Activated T-cell treated with anti-CD3 and anti-CD28 coated beads, Interleukin-2, amount 50 U/mL, for 4 hours (primary cell): Measurements from ENCODE around the gene ZMAT3. TPM values are rescaled to one million over a fixed set of nuclear protein-coding genes. Genes with fewer than 3 reads are reported as not detected.
"Not testable (repeated sequence)": the region's sequence is repeated elsewhere in the genome, so short reads cannot be mapped to it uniquely, and the experiment has no call there.

Experiments used
- ATAC-seq, 2 donors: fragments of 200-7000 bp; cut with Tn5 transposase; one replicate each; pipeline ENCODE4 v1.10.0; 2021
- DNase-seq: peaks from one replicate; pipeline ENCODE4 v3.0.0-alpha.2; 2020
- H3K27me3 Mint-ChIP-seq: one replicate; pipeline ENCODE4 v1.8.0; 2021; ENCODE audit warnings: low read depth, mixed read lengths
- H3K36me3 Mint-ChIP-seq: one replicate; pipeline ENCODE4 v1.8.0; 2022; ENCODE audit warnings: mixed read lengths; ENCODE audit not compliant: insufficient read depth
- H3K4me1 Mint-ChIP-seq: one replicate; pipeline ENCODE4 v1.8.0; 2021; ENCODE audit warnings: low read depth, mixed read lengths
- H3K4me3 Mint-ChIP-seq: one replicate; pipeline ENCODE4 v1.8.0; 2021; ENCODE audit warnings: mild to moderate bottlenecking, moderate library complexity, mixed read lengths
- H3K9me3 Mint-ChIP-seq: one replicate; pipeline ENCODE4 v1.8.0; 2021; ENCODE audit warnings: mixed read lengths
- total RNA-seq, 3 donors: library from RNA; stranded (reverse); gene quantifications; one replicate each; pipeline ENCODE4 v1.2.1, GENCODE V29; 2021

Gene ZMAT3
- total RNA-seq, 3 donors from 2014 or later = 9.3 to 13.5 (median 9.7) TPM

DNA sequence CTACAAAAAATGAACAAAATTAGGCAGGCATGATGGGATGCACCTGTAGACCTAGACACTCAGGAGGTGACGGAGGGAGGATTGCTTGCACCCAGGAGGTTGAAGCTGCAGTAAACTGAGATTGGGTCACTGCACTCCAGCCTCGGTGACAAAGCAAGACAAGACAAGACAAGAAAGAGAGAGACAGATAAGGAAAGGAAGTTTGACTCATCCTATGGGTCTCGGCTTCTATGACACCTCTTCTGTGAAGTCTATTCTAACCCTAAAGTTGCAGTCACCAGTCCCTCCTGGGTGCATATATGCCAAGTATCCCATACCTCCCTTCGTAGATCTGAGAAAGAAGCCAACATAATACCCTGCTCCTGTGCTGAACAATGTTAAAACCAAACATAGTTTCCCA, 7.9 kb upstream of the ZMAT3 start:
- no peak for ATAC-seq
- H3K4me3 Mint-ChIP-seq = no peak overlapping the region
- H3K4me1 Mint-ChIP-seq = peaks cover 18% of the 10 kb centered on the region
- DNase-seq = no peak
- no peaks in the 10 kb centered on the region for H3K27me3 Mint-ChIP-seq
- H3K9me3 Mint-ChIP-seq = no peaks in the 10 kb centered on the region
- H3K36me3 Mint-ChIP-seq = no peaks in the 10 kb centered on the region

DNA sequence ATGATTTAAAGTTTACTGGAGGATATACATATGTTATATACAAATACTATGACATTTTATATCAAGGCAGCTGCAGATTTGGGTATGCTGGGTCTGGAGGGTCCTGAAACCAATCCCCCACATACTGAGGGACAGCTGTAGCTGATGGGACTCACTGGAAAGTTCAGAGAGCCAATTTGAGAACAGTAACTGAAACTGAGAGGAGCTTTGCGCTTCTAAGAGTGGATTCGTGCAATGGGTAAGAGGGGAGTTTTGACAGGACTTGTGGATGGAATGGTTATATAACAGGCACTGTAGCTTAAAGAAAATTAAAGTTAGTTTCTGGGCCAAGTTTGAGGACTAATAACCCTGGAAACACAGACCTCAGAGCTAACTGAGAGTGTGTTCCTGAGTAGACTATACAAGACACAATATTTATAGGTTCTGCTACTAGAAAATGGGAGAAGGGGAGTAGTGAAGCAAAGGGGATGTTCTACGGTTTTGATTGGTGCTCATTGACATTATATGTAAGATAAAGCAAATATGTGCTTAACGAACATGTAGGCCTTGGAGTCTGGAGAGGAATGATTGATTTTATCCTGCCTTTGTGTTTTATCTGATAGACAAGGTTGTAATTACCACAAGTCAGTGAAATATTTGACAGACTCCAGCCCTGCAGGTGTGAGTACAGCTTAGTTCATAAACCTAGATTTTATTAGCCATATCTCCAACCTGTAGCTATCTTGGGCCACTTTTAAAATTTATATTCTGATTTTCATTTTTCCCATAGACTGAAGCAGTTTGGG, 4.8 kb upstream of the ZMAT3 start:
- H3K4me3 Mint-ChIP-seq = no peak overlapping the region
- ATAC-seq = no peak

DNA sequence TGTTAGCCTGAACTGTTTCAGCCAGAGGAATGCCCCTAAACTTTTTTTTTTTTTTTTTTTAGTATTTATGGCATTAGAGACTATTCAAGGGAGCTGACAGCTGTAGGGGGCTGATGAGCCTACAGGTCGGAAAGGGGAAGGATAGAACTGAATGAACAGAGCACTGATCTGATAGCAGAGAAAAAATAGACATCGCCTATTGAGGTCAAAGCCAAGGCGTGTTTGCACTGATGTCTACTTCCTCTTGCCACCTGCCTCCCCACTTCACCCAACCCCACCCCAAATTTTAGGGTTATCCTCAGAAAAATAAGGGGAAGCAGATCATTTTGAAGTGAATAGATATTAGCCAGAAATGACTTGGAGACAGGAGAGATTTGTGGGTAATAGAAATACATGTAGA, 3.0 kb upstream of the ZMAT3 start:
- no peak for ATAC-seq
- DNase-seq = no peak
- Mint-ChIP-seq H3K4me3 (no peak overlapping the region), H3K4me1 (peaks cover 37% of the 10 kb centered on the region), H3K9me3 (no peaks in the 10 kb centered on the region), H3K27me3 (no peaks in the 10 kb centered on the region), H3K36me3 (no peaks in the 10 kb centered on the region)

More for the DNA sequence above, 4.8 kb upstream of the ZMAT3 start:
- H3K36me3 Mint-ChIP-seq = no peaks in the 10 kb centered on the region
- no peak for DNase-seq
- H3K9me3 Mint-ChIP-seq = no peaks in the 10 kb centered on the region
- H3K27me3 Mint-ChIP-seq = no peaks in the 10 kb centered on the region
- peaks cover 25% of the 10 kb centered on the region for H3K4me1 Mint-ChIP-seq

DNA sequence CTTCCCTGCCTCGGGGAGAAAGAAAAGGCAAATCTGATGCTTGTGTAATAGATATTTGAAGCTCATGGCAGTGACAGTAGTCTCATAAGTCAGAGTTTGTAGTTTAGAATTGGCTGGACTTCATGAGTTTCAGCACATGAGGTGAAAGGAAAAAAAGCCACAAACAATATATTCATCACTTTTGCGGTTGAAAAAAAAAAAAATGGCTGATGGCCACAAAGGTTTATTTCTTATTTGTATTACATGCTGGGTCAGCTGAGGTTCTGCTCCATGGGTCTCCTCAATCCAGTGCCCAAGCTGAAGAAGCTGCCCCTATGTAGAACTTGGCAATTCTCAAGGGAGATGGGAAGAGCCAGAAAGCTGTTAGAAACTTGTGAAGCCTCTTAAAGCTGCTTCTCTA, 2.2 kb upstream of the ZMAT3 start:
- no peak for DNase-seq
- peaks cover 44% of the 10 kb centered on the region for H3K4me1 Mint-ChIP-seq
- H3K4me3 Mint-ChIP-seq = no peak overlapping the region
- no peak for ATAC-seq
- no peaks in the 10 kb centered on the region for H3K9me3 Mint-ChIP-seq
- H3K27me3 Mint-ChIP-seq = no peaks in the 10 kb centered on the region
- H3K36me3 Mint-ChIP-seq = no peaks in the 10 kb centered on the region

DNA sequence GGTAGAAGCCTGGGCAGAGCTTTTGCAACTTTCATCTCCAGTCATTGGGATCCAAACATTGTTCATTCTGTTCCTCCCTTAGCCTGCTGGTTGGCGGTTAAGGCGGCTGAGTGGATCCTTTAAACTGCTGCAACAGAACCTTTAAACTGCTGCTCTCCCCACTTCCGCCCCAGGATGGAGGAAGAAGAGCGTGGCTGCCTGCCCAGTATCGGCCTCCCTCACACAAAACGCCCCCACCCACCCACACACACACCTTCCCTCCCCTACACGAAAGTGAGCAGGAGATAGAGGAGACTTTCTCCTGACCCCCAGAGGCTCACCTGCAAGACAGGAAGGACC, 460 bp upstream of the ZMAT3 start:
- DNase-seq (peak; percentile 47), ATAC-seq (peak; percentile 50 to 57)
- Mint-ChIP-seq H3K27me3 (no peaks in the 10 kb centered on the region), H3K4me3 (peak overlapping the region; percentile 93), H3K4me1 (peaks cover 49% of the 10 kb centered on the region), H3K36me3 (peaks cover 4% of the 10 kb centered on the region), H3K9me3 (no peaks in the 10 kb centered on the region)

DNA sequence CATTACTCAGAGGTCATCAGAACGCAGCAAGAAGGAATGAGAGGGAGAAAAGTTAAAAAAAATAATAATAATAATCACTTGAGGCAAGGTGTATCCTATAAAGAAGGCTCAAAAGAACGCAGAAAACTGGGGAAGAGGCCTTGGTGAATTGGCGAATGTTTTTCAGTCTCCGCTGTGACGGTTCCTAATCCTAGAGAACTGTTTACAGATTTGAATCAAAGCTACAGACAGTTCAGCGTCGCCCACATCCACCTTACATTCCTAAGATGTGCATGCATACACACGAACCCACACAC, 634 bp downstream of the ZMAT3 start:
- ATAC-seq (no peak), DNase-seq (no peak)
- Mint-ChIP-seq H3K4me3 (peak overlapping the region; percentile 93), H3K4me1 (peaks cover 49% of the 10 kb centered on the region), H3K9me3 (no peaks in the 10 kb centered on the region), H3K27me3 (no peaks in the 10 kb centered on the region), H3K36me3 (peaks cover 14% of the 10 kb centered on the region)

DNA sequence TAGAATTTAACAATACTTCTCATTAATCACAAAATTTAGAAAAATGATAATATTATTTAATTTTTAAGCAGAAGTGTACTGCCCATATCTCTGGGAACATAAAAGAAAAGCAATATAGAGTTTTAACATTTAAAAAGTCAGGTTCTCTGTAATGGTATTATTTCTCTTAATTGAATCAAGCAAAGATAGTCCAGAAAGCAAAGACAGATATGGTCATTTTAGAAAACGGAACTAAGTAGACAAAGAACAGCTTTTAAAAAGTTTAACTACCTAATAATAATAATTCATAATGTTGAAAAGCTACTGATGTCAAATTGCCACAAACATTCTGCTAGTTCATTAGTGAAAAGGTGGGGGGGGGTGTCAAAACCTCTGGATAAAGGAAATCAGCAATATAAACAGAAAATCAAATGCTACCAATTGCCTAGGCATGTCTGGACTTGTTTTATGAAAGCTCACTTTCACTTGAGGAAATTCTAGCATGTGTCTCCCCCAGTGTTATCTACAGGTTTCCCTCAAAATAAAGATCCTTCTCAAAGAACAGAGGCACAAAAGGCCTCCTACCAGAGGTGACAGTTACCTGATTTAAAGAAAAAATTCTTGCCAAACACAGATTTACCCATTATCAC, 1.7 kb downstream of the ZMAT3 start:
- DNase-seq = no peak
- no peak for ATAC-seq
- H3K9me3 Mint-ChIP-seq = no peaks in the 10 kb centered on the region
- peaks cover 16% of the 10 kb centered on the region for H3K36me3 Mint-ChIP-seq
- no peak overlapping the region for H3K4me3 Mint-ChIP-seq
- H3K27me3 Mint-ChIP-seq = no peaks in the 10 kb centered on the region
- peaks cover 44% of the 10 kb centered on the region for H3K4me1 Mint-ChIP-seq

DNA sequence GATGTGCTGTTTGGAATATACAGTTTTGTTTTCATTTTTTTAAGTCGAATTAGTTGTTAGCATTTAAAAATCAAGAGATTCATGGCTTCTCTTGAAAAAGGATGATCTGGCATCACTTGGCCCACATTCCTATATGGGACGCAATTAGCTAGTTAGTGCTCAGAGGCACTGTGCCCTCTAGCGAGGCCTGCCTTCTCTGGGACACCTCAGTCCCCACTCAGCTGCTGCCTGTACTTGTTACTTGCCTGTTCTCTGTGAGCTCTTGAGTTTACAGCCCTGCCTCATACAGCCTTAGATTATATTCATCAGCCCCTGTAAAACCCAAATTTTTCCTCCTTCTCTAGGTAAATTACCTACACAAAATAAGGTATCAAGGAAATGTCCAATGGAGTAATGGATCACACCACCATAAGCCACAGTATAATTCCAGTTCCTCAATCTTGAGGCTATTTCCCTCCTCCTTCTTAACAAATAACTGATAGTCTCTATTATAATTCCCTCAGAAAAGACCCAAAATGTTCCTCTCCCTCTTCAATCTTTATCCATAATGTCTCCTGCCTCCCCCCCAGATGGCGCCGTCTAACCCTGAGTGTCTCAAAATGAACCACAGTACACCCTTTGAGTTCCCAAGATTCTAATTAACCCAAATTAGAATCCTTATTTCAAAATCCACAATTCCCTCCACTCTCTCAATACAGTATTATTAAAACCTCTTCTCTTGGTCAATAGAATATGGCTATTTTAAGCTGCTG, 2.7 kb downstream of the ZMAT3 start:
- no peak overlapping the region for H3K4me3 Mint-ChIP-seq
- no peaks in the 10 kb centered on the region for H3K9me3 Mint-ChIP-seq
- no peaks in the 10 kb centered on the region for H3K27me3 Mint-ChIP-seq
- peaks cover 38% of the 10 kb centered on the region for H3K4me1 Mint-ChIP-seq
- peak; percentile 10 for DNase-seq
- ATAC-seq = no peak
- peaks cover 20% of the 10 kb centered on the region for H3K36me3 Mint-ChIP-seq

DNA sequence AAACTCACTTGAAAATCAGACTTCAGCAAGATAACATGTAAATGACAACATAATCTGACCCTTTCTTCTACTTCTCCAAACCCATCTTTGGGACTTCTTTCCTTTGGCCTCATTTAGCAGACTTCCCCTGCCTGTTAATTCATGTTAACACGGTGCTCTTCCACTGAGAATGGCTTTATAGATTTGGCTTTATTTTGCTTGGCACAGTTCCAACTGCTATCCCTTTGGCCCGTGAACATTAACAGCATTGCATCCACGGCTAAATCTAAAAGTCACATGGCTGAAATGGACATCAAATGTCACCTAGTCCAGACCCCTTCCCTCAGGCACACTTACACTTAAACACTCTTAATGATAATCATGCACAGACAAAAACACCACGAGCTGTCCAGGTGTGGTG, 3.8 kb downstream of the ZMAT3 start:
- H3K36me3 Mint-ChIP-seq = peaks cover 24% of the 10 kb centered on the region
- no peaks in the 10 kb centered on the region for H3K9me3 Mint-ChIP-seq
- H3K4me3 Mint-ChIP-seq = no peak overlapping the region

DNA sequence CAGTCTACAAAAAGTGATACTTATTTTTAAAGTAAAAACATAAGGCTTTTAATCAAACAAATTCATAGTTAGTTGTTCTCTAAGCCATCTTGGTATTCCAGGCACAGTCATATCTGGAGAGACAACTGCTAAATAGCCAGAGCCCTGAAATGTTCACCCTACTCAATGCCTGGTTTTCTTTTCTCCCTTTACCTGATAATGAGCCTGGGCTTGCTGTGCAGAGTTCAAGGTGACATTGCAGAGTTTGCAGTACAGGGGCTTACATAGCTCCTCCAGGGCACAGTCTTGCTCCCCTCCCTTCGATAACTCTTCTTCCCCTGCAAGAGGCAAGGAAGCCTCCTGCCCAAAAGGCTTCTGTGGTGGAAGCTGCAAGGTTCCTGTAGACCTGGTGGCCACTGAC, 4.3 kb downstream of the ZMAT3 start:
- DNase-seq (no peak), ATAC-seq (no peak)
- Mint-ChIP-seq H3K4me1 (peaks cover 37% of the 10 kb centered on the region), H3K4me3 (no peak overlapping the region), H3K9me3 (no peaks in the 10 kb centered on the region), H3K27me3 (no peaks in the 10 kb centered on the region), H3K36me3 (peaks cover 27% of the 10 kb centered on the region)

More for the DNA sequence above, 3.8 kb downstream of the ZMAT3 start:
- Mint-ChIP-seq H3K27me3 (no peaks in the 10 kb centered on the region), H3K4me1 (peaks cover 32% of the 10 kb centered on the region)
- no peak for ATAC-seq
- no peak for DNase-seq

DNA sequence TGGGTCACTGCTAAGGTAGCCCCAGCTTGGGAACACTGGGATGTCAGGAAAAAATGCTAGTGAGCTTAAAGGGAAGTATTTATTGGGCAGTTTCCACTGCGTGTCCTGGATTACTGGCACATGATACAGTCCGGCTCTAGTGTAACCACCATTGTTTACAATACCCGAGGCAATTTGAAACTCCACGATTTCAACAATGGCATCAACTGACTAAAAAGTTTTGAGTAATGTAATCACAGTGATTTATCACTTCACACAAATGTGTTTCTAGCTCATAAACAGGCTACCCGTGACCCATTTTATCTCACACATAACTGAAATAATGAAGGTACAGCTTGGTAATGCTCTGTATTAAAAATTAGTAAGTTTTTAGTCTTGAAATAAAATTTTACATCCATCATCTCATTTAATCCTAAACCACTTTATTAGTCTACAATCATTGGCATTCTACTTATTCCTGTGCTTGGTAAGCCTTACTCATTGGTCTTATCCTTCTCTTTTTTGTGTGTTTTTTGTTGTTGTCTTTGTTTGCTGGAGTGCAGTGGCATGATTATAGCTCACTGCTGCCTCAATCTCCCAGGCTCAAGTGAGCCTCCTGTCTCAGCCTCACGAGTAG, 7.6 kb downstream of the ZMAT3 start:
- H3K27me3 Mint-ChIP-seq = no peaks in the 10 kb centered on the region
- DNase-seq (no peak), ATAC-seq (no peak)
- H3K4me3 Mint-ChIP-seq = no peak overlapping the region
- peaks cover 37% of the 10 kb centered on the region for H3K36me3 Mint-ChIP-seq
- peaks cover 28% of the 10 kb centered on the region for H3K4me1 Mint-ChIP-seq
- H3K9me3 Mint-ChIP-seq = no peaks in the 10 kb centered on the region

DNA sequence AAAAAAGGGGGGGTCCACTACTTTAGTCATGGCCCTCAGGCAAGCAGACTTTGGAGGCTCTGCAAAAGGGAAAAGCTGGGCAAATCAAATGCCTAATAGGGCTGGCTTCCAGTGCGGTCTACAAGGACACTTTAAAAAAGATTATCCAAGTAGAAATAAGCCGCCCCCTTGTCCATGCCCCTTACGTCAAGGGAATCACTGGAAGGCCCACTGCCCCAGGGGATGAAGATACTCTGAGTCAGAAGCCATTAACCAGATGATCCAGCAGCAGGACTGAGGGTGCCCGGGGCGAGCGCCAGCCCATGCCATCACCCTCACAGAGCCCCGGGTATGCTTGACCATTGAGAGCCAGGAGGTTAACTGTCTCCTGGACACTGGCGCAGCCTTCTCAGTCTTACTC, 15.3 kb downstream of the ZMAT3 start:
- Mint-ChIP-seq H3K4me3 (no peak overlapping the region), H3K9me3 (no peaks in the 10 kb centered on the region), H3K4me1 (peaks cover 6% of the 10 kb centered on the region), H3K27me3 (no peaks in the 10 kb centered on the region), H3K36me3 (peaks cover 20% of the 10 kb centered on the region)
- DNase-seq (no peak), ATAC-seq (no peak)

DNA sequence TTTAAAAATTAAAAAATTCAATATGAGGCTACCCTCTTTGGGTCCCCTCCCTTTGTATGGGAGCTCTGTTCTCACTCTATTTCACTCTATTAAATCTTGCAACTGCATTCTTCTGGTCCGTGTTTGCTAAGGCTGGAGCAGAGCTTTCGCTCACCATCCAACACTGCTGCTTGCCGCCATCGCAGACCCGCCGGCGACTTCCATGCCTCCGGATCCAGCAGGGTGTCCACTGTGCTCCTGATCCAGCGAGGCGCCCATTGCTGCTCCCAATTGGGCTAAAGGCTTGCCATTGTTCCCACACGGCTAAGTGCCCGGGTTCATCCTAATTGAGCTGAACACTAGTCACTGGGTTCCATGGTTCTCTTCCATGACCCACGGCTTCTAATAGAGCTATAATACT, 17.0 kb downstream of the ZMAT3 start:
- H3K9me3 Mint-ChIP-seq, H3K4me1 Mint-ChIP-seq, H3K27me3 Mint-ChIP-seq, ATAC-seq, H3K4me3 Mint-ChIP-seq, DNase-seq: not testable (repeated sequence)
- peaks cover 19% of the 10 kb centered on the region for H3K36me3 Mint-ChIP-seq

DNA sequence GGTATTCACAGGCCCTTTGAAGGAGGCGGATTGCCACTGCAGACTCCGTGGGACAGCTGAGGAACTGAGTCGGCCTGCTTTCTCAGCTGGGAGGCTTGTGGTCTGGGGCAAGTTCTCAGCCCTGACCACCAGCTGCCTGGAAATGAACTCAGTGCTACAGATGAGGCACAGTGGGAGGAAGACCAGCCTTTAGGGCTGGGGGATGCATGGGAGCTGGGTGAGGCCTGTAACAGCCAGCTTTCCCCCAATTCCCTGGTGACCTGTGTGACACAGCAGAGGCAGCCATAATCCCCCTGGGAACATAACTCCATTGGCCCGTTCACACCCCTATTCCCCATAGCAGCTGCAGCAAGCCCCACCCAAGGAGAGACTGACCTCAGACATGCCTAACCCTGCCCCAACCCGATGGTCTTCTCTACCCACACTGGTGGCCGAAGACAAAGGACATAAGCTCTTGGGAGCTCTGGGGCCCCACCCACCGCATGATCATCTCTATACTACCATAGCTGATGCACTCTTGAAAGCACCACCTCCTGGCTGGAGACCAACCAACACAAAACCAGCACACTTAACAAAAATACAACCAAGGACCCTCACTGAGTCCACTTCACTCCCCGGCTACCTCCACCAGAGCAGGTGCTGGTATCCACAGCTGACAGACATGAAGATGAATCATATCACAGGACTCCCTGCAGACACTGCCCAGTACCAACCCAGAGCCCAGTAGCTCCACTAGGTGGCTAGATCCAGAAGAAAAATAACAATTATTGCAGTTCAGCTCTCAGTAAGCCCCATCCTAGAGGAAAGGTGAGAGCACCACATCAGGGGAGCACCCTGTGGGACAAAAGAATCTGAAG, 24.9 kb downstream of the ZMAT3 start:
- H3K4me3 Mint-ChIP-seq = no peak overlapping the region
- no peaks in the 10 kb centered on the region for H3K9me3 Mint-ChIP-seq
- peaks cover 33% of the 10 kb centered on the region for H3K36me3 Mint-ChIP-seq
- DNase-seq (no peak), ATAC-seq (no peak)
- H3K27me3 Mint-ChIP-seq = no peaks in the 10 kb centered on the region
- H3K4me1 Mint-ChIP-seq = peaks cover 40% of the 10 kb centered on the region
